ENCODE data around the gene SIL1. TPM values are rescaled to one million over a fixed set of nuclear protein-coding genes. Genes with fewer than 3 reads are reported as not detected.

The SIL1 gene
- total and polyA plus RNA-seq, 2 donors (not counting 3 experiments of a cell fraction or from before 2014, with no cell fraction given), result 47.6 to 67.2 TPM

- Histone ChIP-seq H3K36me3 (ENCODE audit: control insufficient read depth in 2 of 2, extremely low read depth in 1 of 2, insufficient read depth in 2 of 2, low read length in 2 of 2) (peaks cover 12 to 15% of the 10 kb centered on the region in 2 experiments), H3K9me1 (replicated peaks; ENCODE audit: control insufficient read depth, extremely low read depth, insufficient read depth, low read length) (no peaks in the 10 kb centered on the region), H3K4me3 (replicated peaks in 1 of 3; ENCODE audit: insufficient read depth in 1 of 3, low read depth in 1 of 3, low read length in 3 of 3) (no peak overlapping the region), H3K79me2 (ENCODE audit: control insufficient read depth, insufficient read depth, low read length) (peaks cover 13% of the 10 kb centered on the region), H2AFZ (ENCODE audit: low read depth, low read length) (no peak overlapping the region), H3K27ac (ENCODE audit: insufficient read depth, low read depth, low read length) (no peak overlapping the region), H3K4me2 (ENCODE audit: insufficient read depth, low read length) (no peak overlapping the region), H3K27me3 (ENCODE audit: control insufficient read depth in 2 of 2, insufficient read depth in 2 of 2, low read length in 2 of 2) (no peaks in the 10 kb centered on the region), H3K4me1 (ENCODE audit: control insufficient read depth, extremely low read depth, insufficient read depth, low read length) (no peaks in the 10 kb centered on the region), H3K9me3 (replicated peaks; ENCODE audit: control insufficient read depth, insufficient read depth, low read length) (no peaks in the 10 kb centered on the region), H3K9ac (replicated peaks; ENCODE audit: extremely low read depth, insufficient read depth, low read length) (no peak overlapping the region), H4K20me1 (replicated peaks; ENCODE audit: control insufficient read depth, extremely low read depth, insufficient read depth, low read length) (peaks cover 3% of the 10 kb centered on the region)
- TF ChIP-seq CTCF (IDR thresholded peaks at IDR 0.05; ENCODE audit: extremely low read depth in 1 of 2, insufficient read depth in 1 of 2, low read depth in 1 of 2, low read length in 2 of 2) (no peak), POLR2A (IDR thresholded peaks at IDR 0.05; ENCODE audit: low read depth, low read length) (no peak), JUN (IDR thresholded peaks at IDR 0.05; ENCODE audit: borderline replicate concordance, insufficient read depth, insufficient read length, low read depth) (no peak), MAX (IDR thresholded peaks at IDR 0.05; ENCODE audit: insufficient read depth, insufficient read length) (no peak), EZH2 (IDR thresholded peaks at IDR 0.05; ENCODE audit: borderline replicate concordance, low read depth, low read length, severe bottlenecking) (no peak), FOS (IDR thresholded peaks at IDR 0.05; ENCODE audit: borderline replicate concordance, insufficient read depth, low read length) (no peak), GATA2 (IDR thresholded peaks at IDR 0.05; ENCODE audit: insufficient read depth, insufficient read length, low read depth, low read length) (no peak), POLR2AphosphoS5 (IDR thresholded peaks at IDR 0.05; ENCODE audit: insufficient read depth, low read depth, low read length) (no peak), MYC (IDR thresholded peaks at IDR 0.05; ENCODE audit: low read depth, low read length) (no peak)
- ChIA-PET POLR2A (no interaction called here), CTCF (interaction anchor here (0.8 kb wide), 1 partner anchor 85 kb away, joined by 7 read pairs; no protein-coding TSS in a partner anchor)
- dilution Hi-C loops (cut with MboI; ENCODE audit: extremely low pct_ligation_motif_present, low sequenced_read_pairs) (no loop called here), intact Hi-C loops (cut with micrococcal nuclease) (no loop called here)
- no TSS peak for BruUV-seq (replicated peaks)
- FAIRE-seq (no peak), DNase-seq (ENCODE audit: low read depth, low spot score) (no peak)
Observed at GRCh38 chr5:138909734-138910133, 288.4 kb downstream of the SIL1 start.
